Measurements from ENCODE around the gene SOX8. TPM values are rescaled to one million over a fixed set of nuclear protein-coding genes. Genes with fewer than 3 reads are reported as not detected.

The SOX8 gene
- total RNA-seq, 5 donors from 2014 or later (not counting 1 experiment from before 2014, with no cell fraction given): 4.7 to 5.9 (median 5.1) TPM

- H3K27ac Mint-ChIP-seq: no peak overlapping the region
- no peaks in the 10 kb centered on the region for H3K36me3 ChIP-seq (ENCODE audit: control insufficient read depth in 2 of 2, extremely low read depth in 1 of 2, insufficient read depth in 1 of 2, low read length in 1 of 2)
- peaks cover 0 to 1% of the 10 kb centered on the region in 2 donors for H3K27me3 Mint-ChIP-seq
- H3K9me3 ChIP-seq: no peaks in the 10 kb centered on the region
- DNase-seq (no peak), ATAC-seq (replicated peaks in 1 of 4) (no peak)
- no peak overlapping the region for H3K4me3 ChIP-seq (ENCODE audit: control insufficient read depth in 1 of 2, extremely low read depth in 1 of 2, low read length in 1 of 2)
- WGBS (ENCODE audit: insufficient coverage): 79% methylated on average over 13 of the region's 21 CpGs
- H3K4me3 Mint-ChIP-seq: no peak overlapping the region
- peaks cover 8 to 26% of the 10 kb centered on the region in 2 experiments for H3K4me1 ChIP-seq (ENCODE audit: control insufficient read depth in 1 of 2, extremely low read depth in 1 of 2, insufficient read depth in 2 of 2, low read length in 2 of 2)
- H3K4me1 Mint-ChIP-seq: peaks cover 19 to 30% (median 29%) of the 10 kb centered on the region in 3 donors
- ChIA-PET CTCF (no interaction called here), POLR2A (no interaction called here)
- H3K36me3 Mint-ChIP-seq: no peaks in the 10 kb centered on the region
- no peaks in the 10 kb centered on the region for H3K9me3 Mint-ChIP-seq
- H3K27ac ChIP-seq (ENCODE audit: low read length): no peak overlapping the region
- peaks cover 0 to 20% of the 10 kb centered on the region in 2 experiments for H3K27me3 ChIP-seq (replicated peaks in 1 of 2; ENCODE audit: control insufficient read depth in 2 of 2, extremely low read depth in 1 of 2, insufficient read depth in 2 of 2, low read length in 1 of 2)
Observed at GRCh38 chr16:974001-974601, 7.5 kb upstream of the SOX8 start.

- Histone ChIP-seq H3K4me3 (ENCODE audit: control insufficient read depth in 1 of 2, extremely low read depth in 1 of 2, low read length in 1 of 2) (no peak overlapping the region), H3K9me3 (no peaks in the 10 kb centered on the region), H3K27me3 (replicated peaks in 1 of 2; ENCODE audit: control insufficient read depth in 2 of 2, extremely low read depth in 1 of 2, insufficient read depth in 2 of 2, low read length in 1 of 2) (peaks cover 0 to 26% of the 10 kb centered on the region in 2 experiments), H3K27ac (ENCODE audit: low read length) (no peak overlapping the region), H3K4me1 (ENCODE audit: control insufficient read depth in 1 of 2, extremely low read depth in 1 of 2, insufficient read depth in 2 of 2, low read length in 2 of 2) (peaks cover 3 to 24% of the 10 kb centered on the region in 2 experiments), H3K36me3 (ENCODE audit: control insufficient read depth in 2 of 2, extremely low read depth in 1 of 2, insufficient read depth in 1 of 2, low read length in 1 of 2) (no peaks in the 10 kb centered on the region)
- ChIA-PET CTCF (no interaction called here), POLR2A (interaction anchor here in 1 of 2 donors (0.6 kb wide), 1 partner anchor 11 kb away, joined by 3 read pairs; no protein-coding TSS in a partner anchor)
- Mint-ChIP-seq H3K27ac (no peak overlapping the region), H3K9me3 (no peaks in the 10 kb centered on the region), H3K36me3 (no peaks in the 10 kb centered on the region), H3K4me3 (no peak overlapping the region), H3K27me3 (peaks cover 0 to 1% of the 10 kb centered on the region in 2 donors), H3K4me1 (peaks cover 14 to 27% (median 24%) of the 10 kb centered on the region in 3 donors)
- ATAC-seq (replicated peaks in 1 of 4): no peak
- DNase-seq: no peak
- WGBS (ENCODE audit: insufficient coverage): 85% methylated on average over 19 of the region's 26 CpGs
Observed at GRCh38 chr16:974611-975261, 6.8 kb upstream of the SOX8 start.

GRCh38 chr16:975291-975690 lies 6.3 kb upstream of the SOX8 start:
- ChIA-PET POLR2A (interaction anchor here in 1 of 2 donors (0.6 kb wide), 1 partner anchor 11 kb away, joined by 3 read pairs; no protein-coding TSS in a partner anchor), CTCF (no interaction called here)
- H3K4me3 ChIP-seq (ENCODE audit: control insufficient read depth in 1 of 2, extremely low read depth in 1 of 2, low read length in 1 of 2): no peak overlapping the region
- H3K4me1 ChIP-seq (ENCODE audit: control insufficient read depth in 1 of 2, extremely low read depth in 1 of 2, insufficient read depth in 2 of 2, low read length in 2 of 2): peaks cover 3 to 24% of the 10 kb centered on the region in 2 experiments
- Mint-ChIP-seq H3K4me1 (peaks cover 11 to 25% (median 22%) of the 10 kb centered on the region in 3 donors), H3K9me3 (no peaks in the 10 kb centered on the region), H3K27me3 (peaks cover 0 to 3% of the 10 kb centered on the region in 2 donors), H3K4me3 (no peak overlapping the region), H3K27ac (peak overlapping the region in 1 of 2 donors; percentile 43), H3K36me3 (no peaks in the 10 kb centered on the region)
- no peak overlapping the region for H3K27ac ChIP-seq (ENCODE audit: low read length)
- peaks cover 0 to 30% of the 10 kb centered on the region in 2 experiments for H3K27me3 ChIP-seq (replicated peaks in 1 of 2; ENCODE audit: control insufficient read depth in 2 of 2, extremely low read depth in 1 of 2, insufficient read depth in 2 of 2, low read length in 1 of 2)
- ATAC-seq (replicated peaks in 1 of 4): no peak
- no peaks in the 10 kb centered on the region for H3K9me3 ChIP-seq
- no peak for DNase-seq
- no peaks in the 10 kb centered on the region for H3K36me3 ChIP-seq (ENCODE audit: control insufficient read depth in 2 of 2, extremely low read depth in 1 of 2, insufficient read depth in 1 of 2, low read length in 1 of 2)
- WGBS (ENCODE audit: insufficient coverage): 93% methylated on average over 11 of the region's 12 CpGs

GRCh38 chr16:976389-976931 lies 5.1 kb upstream of the SOX8 start:
- WGBS (ENCODE audit: insufficient coverage): 67% methylated on average over 21 of the region's 24 CpGs
- H3K4me3 ChIP-seq (ENCODE audit: control insufficient read depth in 1 of 2, extremely low read depth in 1 of 2, low read length in 1 of 2): no peak overlapping the region
- H3K36me3 Mint-ChIP-seq: no peaks in the 10 kb centered on the region
- H3K9me3 ChIP-seq: no peaks in the 10 kb centered on the region
- H3K27me3 ChIP-seq (replicated peaks in 1 of 2; ENCODE audit: control insufficient read depth in 2 of 2, extremely low read depth in 1 of 2, insufficient read depth in 2 of 2, low read length in 1 of 2): peaks cover 0 to 26% of the 10 kb centered on the region in 2 experiments
- H3K36me3 ChIP-seq (ENCODE audit: control insufficient read depth in 2 of 2, extremely low read depth in 1 of 2, insufficient read depth in 1 of 2, low read length in 1 of 2): no peaks in the 10 kb centered on the region
- H3K4me1 ChIP-seq (ENCODE audit: control insufficient read depth in 1 of 2, extremely low read depth in 1 of 2, insufficient read depth in 2 of 2, low read length in 2 of 2): peaks cover 3 to 22% of the 10 kb centered on the region in 2 experiments
- no peak overlapping the region for H3K4me3 Mint-ChIP-seq
- ATAC-seq (replicated peaks in 1 of 4): peak; percentile 27 to 78 (median 57)
- POLR2A ChIA-PET: no interaction called here
- no peaks in the 10 kb centered on the region for H3K9me3 Mint-ChIP-seq
- peak overlapping the region in 1 of 2 donors; percentile 34 for H3K27ac Mint-ChIP-seq
- peak in 19 of 35 experiments; percentile 22 to 55 (median 33) for DNase-seq
- H3K4me1 Mint-ChIP-seq: peaks cover 11 to 22% (median 22%) of the 10 kb centered on the region in 3 donors
- no peak overlapping the region for H3K27ac ChIP-seq (ENCODE audit: low read length)
- H3K27me3 Mint-ChIP-seq: peaks cover 0 to 3% of the 10 kb centered on the region in 2 donors
- CTCF ChIA-PET: no interaction called here

GRCh38 chr16:977081-977701 lies 4.4 kb upstream of the SOX8 start:
- Histone ChIP-seq H3K27ac (ENCODE audit: low read length) (no peak overlapping the region), H3K27me3 (replicated peaks in 1 of 2; ENCODE audit: control insufficient read depth in 2 of 2, extremely low read depth in 1 of 2, insufficient read depth in 2 of 2, low read length in 1 of 2) (peaks cover 0 to 24% of the 10 kb centered on the region in 2 experiments), H3K4me3 (ENCODE audit: control insufficient read depth in 1 of 2, extremely low read depth in 1 of 2, low read length in 1 of 2) (no peak overlapping the region), H3K9me3 (no peaks in the 10 kb centered on the region), H3K36me3 (ENCODE audit: control insufficient read depth in 2 of 2, extremely low read depth in 1 of 2, insufficient read depth in 1 of 2, low read length in 1 of 2) (no peaks in the 10 kb centered on the region), H3K4me1 (ENCODE audit: control insufficient read depth in 1 of 2, extremely low read depth in 1 of 2, insufficient read depth in 2 of 2, low read length in 2 of 2) (peaks cover 4 to 21% of the 10 kb centered on the region in 2 experiments)
- ChIA-PET CTCF (no interaction called here), POLR2A (no interaction called here)
- H3K4me1 Mint-ChIP-seq: peaks cover 10 to 16% (median 15%) of the 10 kb centered on the region in 3 donors
- no peak overlapping the region for H3K4me3 Mint-ChIP-seq
- peak overlapping the region in 1 of 2 donors; percentile 34 for H3K27ac Mint-ChIP-seq
- H3K36me3 Mint-ChIP-seq: no peaks in the 10 kb centered on the region
- no peak for DNase-seq
- WGBS (ENCODE audit: insufficient coverage): 75% methylated on average over 22 of the region's 28 CpGs
- no peak for ATAC-seq (replicated peaks in 1 of 4)
- no peaks in the 10 kb centered on the region for H3K9me3 Mint-ChIP-seq
- H3K27me3 Mint-ChIP-seq: peaks cover 0 to 3% of the 10 kb centered on the region in 2 donors

- Histone ChIP-seq H3K27ac (ENCODE audit: low read length) (no peak overlapping the region), H3K4me3 (ENCODE audit: control insufficient read depth in 1 of 2, extremely low read depth in 1 of 2, low read length in 1 of 2) (no peak overlapping the region), H3K4me1 (ENCODE audit: control insufficient read depth in 1 of 2, extremely low read depth in 1 of 2, insufficient read depth in 2 of 2, low read length in 2 of 2) (peaks cover 6 to 27% of the 10 kb centered on the region in 2 experiments), H3K27me3 (replicated peaks in 1 of 2; ENCODE audit: control insufficient read depth in 2 of 2, extremely low read depth in 1 of 2, insufficient read depth in 2 of 2, low read length in 1 of 2) (peaks cover 0 to 31% of the 10 kb centered on the region in 2 experiments), H3K9me3 (no peaks in the 10 kb centered on the region), H3K36me3 (ENCODE audit: control insufficient read depth in 2 of 2, extremely low read depth in 1 of 2, insufficient read depth in 1 of 2, low read length in 1 of 2) (no peaks in the 10 kb centered on the region)
- Mint-ChIP-seq H3K27me3 (peaks cover 0 to 3% of the 10 kb centered on the region in 2 donors), H3K9me3 (no peaks in the 10 kb centered on the region), H3K4me1 (peaks cover 12 to 20% (median 15%) of the 10 kb centered on the region in 3 donors), H3K4me3 (no peak overlapping the region), H3K27ac (no peak overlapping the region), H3K36me3 (no peaks in the 10 kb centered on the region)
- WGBS (ENCODE audit: insufficient coverage): 78% methylated on average over 8 of the region's 8 CpGs
- no peak for DNase-seq
- no peak for ATAC-seq (replicated peaks in 1 of 4)
- CTCF ChIA-PET: no interaction called here
- POLR2A ChIA-PET: no interaction called here
Observed at GRCh38 chr16:977896-978295, 3.7 kb upstream of the SOX8 start.

All from T-cell (primary cell).